IMR-90 (cell line): ENCODE results near the gene LRRIQ4. TPM values are rescaled to one million over a fixed set of nuclear protein-coding genes. Genes with fewer than 3 reads are reported as not detected.

ENCODE experiments used
- ATAC-seq: fragments of 200-7000 bp; cut with Tn5 transposase; 2 replicates; pipeline ENCODE4 v1.9.1; 2020; ENCODE audit warnings: low read depth, mild to moderate bottlenecking, moderate library complexity
- BruUV-seq: library from RNA; stranded (reverse); fragments of 400-500 nt; replicated peaks from 2 replicates; lab custom pipeline; 2021; lab: Mats Ljungman, UMichigan
- CTCF ChIA-PET: fragments of 300-600 bp; formaldehyde crosslinking; extraction: SDS; loops from one replicate; lab custom pipeline; 2021; ENCODE audit warnings: antibody characterized with exemption; lab: Yijun Ruan, JAX
- POLR2A ChIA-PET: fragments of 300-600 bp; sonication (Branson Sonifier 250); formaldehyde crosslinking; loops from one replicate; lab custom pipeline; 2022; ENCODE audit warnings: antibody characterized with exemption; ENCODE audit not compliant: unreplicated experiment; lab: Charles Lee
- DNase-seq: peaks from one replicate; pipeline ENCODE4 v3.0.0; 2013
- H2AFZ ChIP-seq: replicated peaks from 2 replicates; pipeline ENCODE3; 2013; ENCODE audit warnings: low read length, mild to moderate bottlenecking; ENCODE audit not compliant: poor library complexity
- H2AK5ac ChIP-seq: 2 replicates; pipeline ENCODE4 v1.6.1; 2013; ENCODE audit warnings: low read depth, low read length, inconsistent platforms
- H2AK9ac ChIP-seq: replicated peaks from 2 replicates; pipeline ENCODE3; 2013; ENCODE audit warnings: mild to moderate bottlenecking, low read depth, low read length, moderate library complexity; ENCODE audit not compliant: poor library complexity
- H2BK120ac ChIP-seq: 2 replicates; pipeline ENCODE4 v1.6.1; 2013; ENCODE audit warnings: low read depth, low read length, inconsistent platforms
- H2BK15ac ChIP-seq: 3 replicates; pipeline ENCODE4 v1.6.1; 2013; ENCODE audit warnings: low read depth, low read length, inconsistent platforms
- H2BK20ac ChIP-seq: 2 replicates; pipeline ENCODE4 v1.6.1; 2013; ENCODE audit warnings: low read depth, mild to moderate bottlenecking, inconsistent platforms, low read length, moderate library complexity
- H2BK5ac ChIP-seq: 2 replicates; pipeline ENCODE4 v1.6.1; 2013; ENCODE audit warnings: mild to moderate bottlenecking, low read depth, low read length, inconsistent platforms; ENCODE audit not compliant: poor library complexity, severe bottlenecking
- H3K14ac ChIP-seq: replicated peaks from 2 replicates; pipeline ENCODE4 v1.6.1; 2013; ENCODE audit warnings: low read depth, low read length, inconsistent platforms
- H3K18ac ChIP-seq: 2 replicates; pipeline ENCODE4 v1.6.1; 2013; ENCODE audit warnings: low read depth, low read length, control low read depth
- H3K23ac ChIP-seq: 2 replicates; pipeline ENCODE4 v1.6.1; 2013; ENCODE audit warnings: low read depth, low read length, inconsistent platforms
- H3K27ac ChIP-seq: 2 replicates; pipeline ENCODE4 v1.5.1; 2013; ENCODE audit warnings: mild to moderate bottlenecking, control low read depth, low read length; ENCODE audit not compliant: insufficient read depth
- H3K27me3 ChIP-seq: 2 replicates; pipeline ENCODE4 v1.6.1; 2013; ENCODE audit warnings: low read length; ENCODE audit not compliant: control insufficient read depth, insufficient read depth
- H3K36me3 ChIP-seq: 2 replicates; pipeline ENCODE4 v1.6.1; 2013; ENCODE audit warnings: low read length, mixed read lengths; ENCODE audit not compliant: control insufficient read depth, insufficient read depth
- H3K4ac ChIP-seq: 2 replicates; pipeline ENCODE4 v1.6.1; 2013; ENCODE audit warnings: low read depth, low read length, inconsistent platforms
- H3K4me1 ChIP-seq: 2 replicates; pipeline ENCODE4 v1.6.1; 2013; ENCODE audit warnings: low read length, mixed read lengths; ENCODE audit not compliant: control insufficient read depth, insufficient read depth
- H3K4me2 ChIP-seq: 2 replicates; pipeline ENCODE4 v1.6.1; 2013; ENCODE audit warnings: low read depth, mild to moderate bottlenecking, control low read depth, low read length, moderate library complexity
- H3K4me3 ChIP-seq: 2 replicates; pipeline ENCODE4 v1.5.1; 2013; ENCODE audit warnings: low read depth, mild to moderate bottlenecking, control low read depth, low read length, moderate library complexity; ENCODE audit not compliant: insufficient read depth
- H3K56ac ChIP-seq: 2 replicates; pipeline ENCODE4 v1.6.1; 2013; ENCODE audit warnings: low read length, inconsistent platforms; ENCODE audit not compliant: insufficient read depth; ENCODE audit errors: extremely low read depth
- H3K79me1 ChIP-seq, 2 experiments: 2 replicates each; pipeline ENCODE4 v1.6.1; 2013; ENCODE audit warnings: low read length in 2 of 2, inconsistent platforms in 1 of 2, low read depth in 1 of 2
- H3K9ac ChIP-seq: 2 replicates; pipeline ENCODE4 v1.6.1; 2013; ENCODE audit warnings: low read depth, low read length, control low read depth
- H3K9me1 ChIP-seq: 2 replicates; pipeline ENCODE4 v1.6.1; 2013; ENCODE audit warnings: low read length, inconsistent platforms; ENCODE audit not compliant: insufficient read depth
- H3K9me3 ChIP-seq: 2 replicates; pipeline ENCODE4 v1.6.1; 2013; ENCODE audit warnings: low read length; ENCODE audit not compliant: control insufficient read depth, insufficient read depth
- H4K20me1 ChIP-seq: 2 replicates; pipeline ENCODE4 v1.6.1; 2013; ENCODE audit warnings: low read length, inconsistent platforms; ENCODE audit not compliant: insufficient read depth
- H4K5ac ChIP-seq: 2 replicates; pipeline ENCODE4 v1.6.1; 2013; ENCODE audit warnings: mild to moderate bottlenecking, low read depth, low read length, control low read depth
- H4K8ac ChIP-seq, 2 experiments: 2 replicates each; pipeline ENCODE4 v1.6.1; 2013; ENCODE audit warnings: low read depth in 2 of 2, low read length in 2 of 2, control low read depth in 1 of 2, inconsistent platforms in 1 of 2
- H4K91ac ChIP-seq: 2 replicates; pipeline ENCODE4 v1.6.1; 2013; ENCODE audit warnings: low read depth, low read length, inconsistent platforms; ENCODE audit not compliant: insufficient read depth
- BHLHE40 ChIP-seq: fragments of 150-350 bp; IDR thresholded peaks from 2 replicates; pipeline ENCODE4 v1.6.1; 2016; ENCODE audit warnings: mild to moderate bottlenecking, low read depth, low read length
- CEBPB ChIP-seq: IDR thresholded peaks from 2 replicates; pipeline ENCODE4 v1.6.1; 2012; ENCODE audit warnings: low read depth, low read length, improper control_type of control experiment
- CHD1 ChIP-seq: IDR thresholded peaks from 2 replicates; pipeline ENCODE4 v1.6.1; 2012; ENCODE audit warnings: low read depth, low read length, improper control_type of control experiment
- CTCF ChIP-seq: conservative IDR thresholded peaks from 2 replicates; pipeline ENCODE4 v1.5.1; 2012; ENCODE audit warnings: mild to moderate bottlenecking, low read depth, low read length, improper control_type of control experiment
- FOS ChIP-seq: fragments of 150-350 bp; IDR thresholded peaks from 2 replicates; pipeline ENCODE4 v1.6.1; 2016; ENCODE audit warnings: low read depth, low read length
- MAFK ChIP-seq: IDR thresholded peaks from 2 replicates; pipeline ENCODE4 v1.6.1; 2012; ENCODE audit warnings: low read depth, low read length, improper control_type of control experiment
- MAZ ChIP-seq: IDR thresholded peaks from 2 replicates; pipeline ENCODE4 v1.6.1; 2012; ENCODE audit warnings: low read depth, mild to moderate bottlenecking, low read length, improper control_type of control experiment, moderate library complexity, borderline replicate concordance
- MXI1 ChIP-seq: IDR thresholded peaks from 2 replicates; pipeline ENCODE4 v1.6.1; 2012; ENCODE audit warnings: low read depth, mild to moderate bottlenecking, low read length, moderate library complexity, borderline replicate concordance
- NFE2L2 ChIP-seq: fragments of 150-350 bp; IDR thresholded peaks from 2 replicates; pipeline ENCODE4 v1.6.1; 2016; ENCODE audit warnings: low read depth, mild to moderate bottlenecking, low read length
- POLR2A ChIP-seq: IDR thresholded peaks from 2 replicates; pipeline ENCODE4 v1.6.1; 2012; ENCODE audit warnings: mild to moderate bottlenecking, low read depth, low read length
- RAD21 ChIP-seq: IDR thresholded peaks from 2 replicates; pipeline ENCODE4 v1.6.1; 2012; ENCODE audit warnings: low read length, improper control_type of control experiment
- RFX5 ChIP-seq: IDR thresholded peaks from 2 replicates; pipeline ENCODE4 v1.8.0; 2012; ENCODE audit warnings: low read depth, mild to moderate bottlenecking, low read length, moderate library complexity
- SMC3 ChIP-seq: fragments of 150-350 bp; IDR thresholded peaks from 2 replicates; pipeline ENCODE4 v1.6.1; 2016; ENCODE audit warnings: low read depth, mild to moderate bottlenecking, antibody characterized with exemption, low read length, moderate library complexity
- WGBS, 2 experiments: methylation state at CpG; one replicate each; pipeline versions ENCODE4 v1.1.5 to v1.1.7; 2013; ENCODE audit warnings: missing lambda C conversion rate in 2 of 2; ENCODE audit not compliant: insufficient read length in 1 of 2; ENCODE audit errors: extremely low coverage in 2 of 2; 5-methylcytosine and 5-hydroxymethylcytosine counted together
- dilution Hi-C: fragments of 300-500 bp; cut with HindIII; formaldehyde crosslinking; loops from one replicate; pipeline ENCODE4 v1.14.3; 2018; ENCODE audit warnings: low sequenced_read_pairs; ENCODE audit not compliant: unreplicated experiment
- in situ Hi-C: fragments of 300-500 bp; cut with MboI; formaldehyde crosslinking; loops from 3 replicates; pipeline ENCODE4 v1.14.3; 2019; ENCODE audit warnings: low sequenced_read_pairs, inconsistent platforms, mixed read lengths
- intact Hi-C: fragments of 100-400 bp; cut with micrococcal nuclease; formaldehyde crosslinking; loops from 2 replicates; pipeline ENCODE4 v1.10.0; 2022
- polyA plus RNA-seq, 3 experiments: library from polyadenylated mRNA; depleted of rRNA; stranded (reverse); fragments of >200 nt; gene quantifications; 2 replicates each; pipeline ENCODE4 v1.2.3, GENCODE V29; 2012; ENCODE audit warnings: low replicate concordance in 1 of 3
- total RNA-seq: library from RNA; depleted of rRNA; stranded (reverse); fragments of >200 nt; gene quantifications from 2 replicates; pipeline ENCODE4 v1.2.3, GENCODE V29; 2012

LRRIQ4 gene
- total and polyA plus RNA-seq, 2 of the 4 experiments (the other 2 are of a cell fraction): not detected

- Histone ChIP-seq H2AK9ac (no peak overlapping the region), H3K27ac (no peak overlapping the region), H3K9ac (no peak overlapping the region), H3K27me3 (no peaks in the 10 kb centered on the region), H2BK5ac (no peak overlapping the region), H3K4me3 (no peak overlapping the region), H3K23ac (no peak overlapping the region), H3K9me1 (peaks cover 9% of the 10 kb centered on the region), H4K5ac (no peak overlapping the region), H2AK5ac (no peak overlapping the region), H2BK20ac (no peak overlapping the region), H3K4me2 (no peak overlapping the region), H3K4me1 (peaks cover 6% of the 10 kb centered on the region), H4K91ac (no peak overlapping the region), H3K18ac (no peak overlapping the region), H3K79me1 (peaks cover 0 to 3% of the 10 kb centered on the region in 2 experiments; a peak in 1 of 4 replicates), H2BK15ac (no peak overlapping the region), H3K4ac (no peak overlapping the region), H3K36me3 (no peaks in the 10 kb centered on the region), H2BK120ac (no peak overlapping the region), H3K14ac (no peak overlapping the region), H3K9me3 (no peaks in the 10 kb centered on the region), H4K8ac (no peak overlapping the region), H3K56ac (no peak overlapping the region), H4K20me1 (no peaks in the 10 kb centered on the region), H2AFZ (no peak overlapping the region)
- intact Hi-C loops (no loop called here), in situ Hi-C loops (no loop called here), dilution Hi-C loops (no loop called here)
- no CpG with 5 or more reads among the region's 4 CpGs for WGBS, 2 experiments
- TF ChIP-seq POLR2A (no peak), SMC3 (no peak), FOS (no peak), BHLHE40 (no peak), RFX5 (no peak), CTCF (no peak), MAZ (no peak), CEBPB (no peak), CHD1 (no peak), MXI1 (no peak), RAD21 (no peak), NFE2L2 (no peak), MAFK (no peak)
- BruUV-seq: no TSS peak
- ATAC-seq (no peak), DNase-seq (no peak)
- POLR2A ChIA-PET: no interaction called here
- CTCF ChIA-PET: no interaction called here
Observed at GRCh38 chr3:169815590-169816150, 3.0 kb downstream of the LRRIQ4 start.
